T47D (cell line): ENCODE results near the gene CD37.

Source experiments
- DNase-seq, 2 experiments: peaks; one replicate each; pipeline versions ENCODE4 v3.0.0 to v3.0.0-alpha.2; 2011 to 2012; ENCODE audit warnings: low read depth in 1 of 2, low spot score in 1 of 2
- JUND ChIP-seq: IDR thresholded peaks from 2 replicates; pipeline ENCODE4 v1.6.1; 2012; ENCODE audit warnings: low read depth
- in situ Hi-C: cut with HindIII; loops from 2 replicates; pipeline ENCODE4 v1.10.0; 2016; ENCODE audit warnings: low sequenced_read_pairs, low pct_unique_long_range_greater_than_20kb

The CD37 gene

DNA sequence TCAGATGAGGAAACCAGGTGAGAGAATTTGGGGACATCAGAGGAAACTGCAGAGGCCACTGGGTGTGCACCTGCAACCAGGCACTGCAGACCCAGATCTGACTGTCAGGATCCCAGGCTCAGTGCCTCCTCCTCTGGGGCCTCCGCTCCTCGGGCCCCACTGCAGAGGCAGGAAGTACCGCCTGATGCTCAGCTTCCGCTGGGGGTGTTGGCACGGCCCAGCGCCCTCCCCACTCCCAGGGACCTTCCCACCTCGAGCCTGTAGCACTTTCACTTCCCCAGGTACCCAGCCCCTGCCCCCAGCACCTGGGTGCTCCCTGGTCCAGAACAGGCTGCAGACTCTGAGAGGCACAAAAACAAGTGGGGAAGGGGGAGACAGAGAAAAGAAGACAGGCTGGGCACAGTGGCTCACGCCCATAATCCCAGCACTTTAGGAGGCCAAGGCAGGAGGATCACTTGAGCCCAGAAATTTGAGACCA is 1.4 kb upstream of the CD37 start:
- in situ Hi-C loops = no loop called here
- DNase-seq = no peak
- no peak for TF ChIP-seq JUND

DNA sequence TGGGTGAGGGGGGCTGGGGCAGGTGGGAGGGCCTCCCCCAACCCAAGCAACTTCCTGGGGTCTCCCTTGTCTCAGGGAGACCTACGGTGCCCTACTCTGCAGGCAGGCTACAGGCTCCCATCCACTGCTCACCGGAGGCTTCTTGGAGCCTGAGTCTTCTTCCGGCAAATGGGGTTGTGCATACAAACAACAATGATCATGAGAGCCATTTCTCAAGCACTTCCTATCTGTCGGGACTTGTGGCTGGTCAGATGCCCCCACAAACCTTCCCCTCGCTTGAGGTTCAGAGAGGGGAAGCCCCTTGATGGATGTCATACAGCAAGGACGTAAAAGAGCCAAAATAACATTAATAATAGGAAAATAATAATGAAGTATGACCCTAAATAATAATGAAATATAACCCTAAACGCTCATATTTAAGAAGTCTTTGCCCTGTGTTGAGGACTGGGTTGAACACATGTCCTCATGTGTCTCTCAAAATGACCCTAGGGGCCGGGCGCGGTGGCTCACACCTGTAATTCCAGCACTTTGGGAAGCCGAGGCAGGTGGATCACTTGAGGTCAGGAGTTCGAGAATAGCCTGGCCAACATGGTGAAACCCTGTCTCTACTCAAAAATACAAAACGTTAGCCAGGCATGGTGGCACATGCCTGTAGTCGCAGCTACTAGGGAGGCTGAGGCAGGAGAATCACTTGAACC is 727 bp downstream of the CD37 start:
- in situ Hi-C loops = no loop called here
- no peak for DNase-seq
- no peak for TF ChIP-seq JUND

GRCh38 chr19:49336482-49337266 is 1.5 kb downstream of the CD37 start:
- in situ Hi-C loops = no loop called here
- DNase-seq = no peak

DNA sequence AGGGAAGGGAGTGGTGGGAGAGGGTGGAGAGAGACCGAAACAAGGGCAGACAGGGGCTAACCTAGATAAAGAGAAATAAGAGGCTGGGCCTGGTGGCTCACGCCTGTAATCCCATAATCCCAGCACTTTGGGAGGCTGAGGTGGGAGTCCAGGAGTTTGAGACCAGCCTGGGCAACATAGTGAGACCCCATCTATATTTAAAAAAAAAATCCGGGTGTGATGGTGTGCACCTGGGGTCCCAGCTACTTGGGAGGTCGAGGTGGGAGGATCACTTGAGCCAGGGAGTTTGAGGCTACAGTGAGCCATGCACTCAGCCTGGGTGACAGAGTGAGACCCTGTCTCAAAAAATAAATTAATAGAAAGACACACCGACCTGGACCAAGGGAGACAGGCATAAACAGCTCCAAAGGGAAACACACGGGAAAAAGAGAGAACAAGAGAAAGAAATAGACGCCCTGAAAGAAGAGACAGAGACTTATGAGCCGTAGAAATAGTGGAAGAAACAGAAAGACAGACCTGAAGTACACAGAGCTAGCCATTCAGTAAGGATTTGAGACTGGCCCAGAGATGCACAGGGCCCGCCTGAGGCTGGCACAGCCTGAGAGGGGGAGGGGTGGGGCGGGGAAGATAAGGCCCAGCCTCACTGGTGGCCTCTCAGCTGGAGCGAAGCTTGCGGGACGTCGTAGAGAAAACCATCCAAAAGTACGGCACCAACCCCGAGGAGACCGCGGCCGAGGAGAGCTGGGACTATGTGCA is 2.2 kb downstream of the CD37 start:
- in situ Hi-C loops = no loop called here
- DNase-seq = no peak

More at GRCh38 chr19:49336482-49337266, 1.5 kb downstream of the CD37 start:
- TF ChIP-seq JUND = no peak

GRCh38 chr19:49338023-49338677 is 2.9 kb downstream of the CD37 start:
- TF ChIP-seq JUND = no peak
- DNase-seq = no peak
- in situ Hi-C loops = no loop called here

More for the DNA sequence above, 2.2 kb downstream of the CD37 start:
- no peak for TF ChIP-seq JUND

DNA sequence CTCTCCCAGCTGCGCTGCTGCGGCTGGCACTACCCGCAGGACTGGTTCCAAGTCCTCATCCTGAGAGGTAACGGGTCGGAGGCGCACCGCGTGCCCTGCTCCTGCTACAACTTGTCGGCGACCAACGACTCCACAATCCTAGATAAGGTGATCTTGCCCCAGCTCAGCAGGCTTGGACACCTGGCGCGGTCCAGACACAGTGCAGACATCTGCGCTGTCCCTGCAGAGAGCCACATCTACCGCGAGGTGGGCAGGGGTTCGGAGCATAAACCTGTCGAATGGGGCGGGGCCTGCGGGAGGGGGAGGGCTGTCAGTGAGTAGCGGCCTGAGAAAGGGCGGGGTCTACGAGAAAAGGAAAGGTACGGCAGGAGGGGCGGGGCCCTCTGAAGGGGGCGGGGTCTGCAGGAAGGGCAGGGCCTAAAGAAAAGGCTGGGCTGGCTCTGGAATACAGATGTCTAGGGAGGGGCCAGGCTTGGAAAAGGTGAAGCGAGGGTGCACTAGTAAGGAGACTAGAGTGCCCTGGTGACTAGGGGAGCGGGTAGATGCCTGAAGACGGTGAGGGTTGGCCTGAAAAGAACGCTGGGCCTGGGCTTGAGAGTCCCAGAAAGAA is 3.6 kb downstream of the CD37 start:
- no peak for TF ChIP-seq JUND
- peak; percentile 84 to 93 for DNase-seq
- in situ Hi-C loops = no loop called here

GRCh38 chr19:49339301-49340068 is 4.3 kb downstream of the CD37 start:
- no peak for TF ChIP-seq JUND
- in situ Hi-C loops = no loop called here
- peak; percentile 95 to 97 for DNase-seq

GRCh38 chr19:49340069-49340864 is 5.1 kb downstream of the CD37 start:
- no peak for TF ChIP-seq JUND
- in situ Hi-C loops = no loop called here
- DNase-seq = peak; percentile 53 to 68

DNA sequence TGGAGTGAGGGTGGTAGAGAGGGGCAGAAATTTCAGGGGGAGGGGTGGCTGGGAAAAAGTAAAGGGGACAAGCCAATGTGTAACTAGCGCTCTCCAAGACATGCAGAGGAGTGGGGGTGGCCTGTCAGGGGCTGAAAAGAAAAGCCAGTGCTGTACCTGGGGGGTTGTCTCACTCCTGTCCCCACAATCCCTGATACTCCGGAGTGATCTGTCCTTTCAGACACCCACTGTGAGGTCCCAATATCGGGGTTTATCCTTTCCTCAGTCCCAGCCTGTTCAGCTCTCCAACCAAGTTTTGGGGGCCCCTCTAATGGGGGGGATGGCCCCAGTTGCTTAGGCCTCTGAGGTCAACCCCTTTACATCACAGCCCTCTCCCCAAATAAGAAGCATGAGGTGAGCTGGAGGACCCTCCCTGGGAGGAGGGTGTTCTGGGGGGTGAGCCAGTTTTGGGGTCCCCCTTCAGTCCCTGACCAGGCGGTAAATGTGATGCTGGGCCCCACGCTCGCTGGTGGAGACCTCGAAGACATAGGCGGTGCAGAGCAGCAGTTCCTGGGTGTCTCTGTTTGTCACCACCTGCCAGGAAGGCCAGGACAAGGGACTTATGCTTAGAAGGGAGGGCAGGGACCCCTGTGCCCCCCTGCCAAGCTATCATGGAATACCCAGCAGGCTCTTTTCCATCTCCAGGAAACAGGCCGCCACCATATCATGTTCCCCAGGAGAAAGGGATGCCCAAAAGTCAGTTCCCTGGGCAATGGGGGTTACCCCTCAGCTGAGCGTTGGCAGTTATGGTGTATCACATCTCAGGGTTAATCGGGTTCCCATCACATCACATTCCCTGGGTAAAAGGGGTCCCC is 5.9 kb downstream of the CD37 start:
- in situ Hi-C loops = no loop called here
- no peak for TF ChIP-seq JUND

GRCh38 chr19:49342291-49342721 is 7.1 kb downstream of the CD37 start:
- in situ Hi-C loops = no loop called here
- TF ChIP-seq JUND = no peak
- no peak for DNase-seq

More for the DNA sequence above, 5.9 kb downstream of the CD37 start:
- no peak for DNase-seq
